BLaER1 treated with 17β-estradiol and CSF1 and Interleukin-3, amounts not matched to agents 10 nM and 100 nM (cell line): ENCODE results near the gene DLG2.

Experiments
- H3K27ac ChIP-seq, 11 experiments: shearing (Covaris generic); formaldehyde crosslinking; 2 replicates each; pipeline ENCODE4 v1.8.1; 2022
- H3K27me3 ChIP-seq, 11 experiments: shearing (Covaris generic); formaldehyde crosslinking; 2 replicates each; pipeline ENCODE4 v1.8.1; 2022
- H3K36me3 ChIP-seq, 11 experiments: shearing (Covaris generic); formaldehyde crosslinking; 2 replicates each; pipeline ENCODE4 v1.8.1; 2022
- H3K4me1 ChIP-seq, 10 experiments: shearing (Covaris generic); formaldehyde crosslinking; 2 replicates each; pipeline ENCODE4 v1.8.1; 2022
- H3K4me2 ChIP-seq, 11 experiments: shearing (Covaris generic); formaldehyde crosslinking; 2 replicates each; pipeline ENCODE4 v1.8.1; 2022
- H3K4me3 ChIP-seq, 10 experiments: shearing (Covaris generic); formaldehyde crosslinking; 2 replicates each; pipeline ENCODE4 v1.8.1; 2022
- H3K9ac ChIP-seq, 11 experiments: shearing (Covaris generic); formaldehyde crosslinking; 2 replicates each; pipeline ENCODE4 v1.8.1; 2022
- H3K9me3 ChIP-seq, 11 experiments: shearing (Covaris generic); formaldehyde crosslinking; replicated peaks in 1 of 11; 2 replicates each; pipeline ENCODE4 v1.8.1; 2022
- H4K20me1 ChIP-seq, 11 experiments: shearing (Covaris generic); formaldehyde crosslinking; 2 replicates each; pipeline ENCODE4 v1.8.1; 2022
- Cebpa-rat ChIP-seq, 11 experiments: shearing (Covaris generic); IDR thresholded peaks; 2 replicates each; pipeline ENCODE4 v1.8.1; 2022

DLG2 gene

GRCh38 chr11:83785942-83786341 lies 1841.2 kb downstream of the DLG2 start:
- Histone ChIP-seq H3K27me3 (no peaks in the 10 kb centered on the region), H3K27ac (no peak overlapping the region), H3K4me1 (no peaks in the 10 kb centered on the region), H3K9me3 (no peaks in the 10 kb centered on the region), H4K20me1 (no peaks in the 10 kb centered on the region), H3K4me3 (no peak overlapping the region), H3K4me2 (no peak overlapping the region), H3K36me3 (no peaks in the 10 kb centered on the region), H3K9ac (no peak overlapping the region)
- TF ChIP-seq Cebpa-rat (IDR thresholded peaks at IDR 0.05): no peak

- Histone ChIP-seq H3K9me3 (no peaks in the 10 kb centered on the region), H3K27me3 (no peaks in the 10 kb centered on the region), H3K4me2 (no peak overlapping the region), H4K20me1 (no peaks in the 10 kb centered on the region), H3K27ac (no peak overlapping the region), H3K4me1 (no peaks in the 10 kb centered on the region), H3K36me3 (no peaks in the 10 kb centered on the region), H3K4me3 (no peak overlapping the region), H3K9ac (no peak overlapping the region)
- no peak for TF ChIP-seq Cebpa-rat (IDR thresholded peaks at IDR 0.05)
These were observed 1842.7 kb downstream of the DLG2 start for GRCh38 chr11:83784419-83784818.

- no peak overlapping the region for H3K27ac ChIP-seq
- no peaks in the 10 kb centered on the region for H3K36me3 ChIP-seq
- no peak overlapping the region for H3K9ac ChIP-seq
- H3K4me3 ChIP-seq: no peak overlapping the region
- no peaks in the 10 kb centered on the region for H3K27me3 ChIP-seq
- H3K4me1 ChIP-seq: no peaks in the 10 kb centered on the region
- no peaks in the 10 kb centered on the region for H4K20me1 ChIP-seq
- H3K9me3 ChIP-seq: no peaks in the 10 kb centered on the region
- no peak for TF ChIP-seq Cebpa-rat (IDR thresholded peaks at IDR 0.05)
- H3K4me2 ChIP-seq: no peak overlapping the region
These were observed 1844.8 kb downstream of the DLG2 start for GRCh38 chr11:83782329-83782728.

- Histone ChIP-seq H3K4me3 (no peak overlapping the region), H4K20me1 (no peaks in the 10 kb centered on the region)
These were observed 1847.3 kb downstream of the DLG2 start for GRCh38 chr11:83779876-83780275.

GRCh38 chr11:83778596-83778995 lies 1848.5 kb downstream of the DLG2 start:
- no peak overlapping the region for H3K4me2 ChIP-seq
- H3K9ac ChIP-seq: no peak overlapping the region
- H3K36me3 ChIP-seq: no peaks in the 10 kb centered on the region
- H3K4me3 ChIP-seq: no peak overlapping the region
- no peaks in the 10 kb centered on the region for H3K9me3 ChIP-seq
- TF ChIP-seq Cebpa-rat (IDR thresholded peaks at IDR 0.05): no peak
- H4K20me1 ChIP-seq: no peaks in the 10 kb centered on the region
- no peaks in the 10 kb centered on the region for H3K4me1 ChIP-seq
- H3K27ac ChIP-seq: no peak overlapping the region
- no peaks in the 10 kb centered on the region for H3K27me3 ChIP-seq

More at GRCh38 chr11:83779876-83780275, 1847.3 kb downstream of the DLG2 start:
- Histone ChIP-seq H3K27ac (no peak overlapping the region), H3K9me3 (no peaks in the 10 kb centered on the region), H3K9ac (no peak overlapping the region), H3K27me3 (no peaks in the 10 kb centered on the region), H3K4me1 (no peaks in the 10 kb centered on the region), H3K36me3 (no peaks in the 10 kb centered on the region), H3K4me2 (no peak overlapping the region)
- TF ChIP-seq Cebpa-rat (IDR thresholded peaks at IDR 0.05): no peak

- no peak overlapping the region for H3K4me2 ChIP-seq
- H3K27ac ChIP-seq: no peak overlapping the region
These were observed 1852.9 kb downstream of the DLG2 start for GRCh38 chr11:83773950-83774880.

GRCh38 chr11:83768489-83768888 lies 1858.7 kb downstream of the DLG2 start:
- Histone ChIP-seq H3K27me3 (no peaks in the 10 kb centered on the region), H3K4me1 (no peaks in the 10 kb centered on the region), H3K36me3 (no peaks in the 10 kb centered on the region), H3K4me2 (no peak overlapping the region), H3K9ac (no peak overlapping the region), H3K9me3 (no peaks in the 10 kb centered on the region), H3K4me3 (no peak overlapping the region), H4K20me1 (no peaks in the 10 kb centered on the region), H3K27ac (no peak overlapping the region)
- TF ChIP-seq Cebpa-rat (IDR thresholded peaks at IDR 0.05): no peak

More at GRCh38 chr11:83773950-83774880, 1852.9 kb downstream of the DLG2 start:
- Histone ChIP-seq H3K4me3 (no peak overlapping the region), H3K36me3 (no peaks in the 10 kb centered on the region), H4K20me1 (no peaks in the 10 kb centered on the region), H3K27me3 (no peaks in the 10 kb centered on the region), H3K9ac (no peak overlapping the region), H3K4me1 (no peaks in the 10 kb centered on the region), H3K9me3 (no peaks in the 10 kb centered on the region)
- no peak for TF ChIP-seq Cebpa-rat (IDR thresholded peaks at IDR 0.05)

- no peak for TF ChIP-seq Cebpa-rat (IDR thresholded peaks at IDR 0.05)
- Histone ChIP-seq H3K4me2 (no peak overlapping the region), H3K9me3 (no peaks in the 10 kb centered on the region), H3K36me3 (no peaks in the 10 kb centered on the region), H3K27ac (no peak overlapping the region), H3K4me1 (no peaks in the 10 kb centered on the region), H4K20me1 (no peaks in the 10 kb centered on the region), H3K4me3 (no peak overlapping the region), H3K27me3 (no peaks in the 10 kb centered on the region), H3K9ac (no peak overlapping the region)
These were observed 1860.2 kb downstream of the DLG2 start for GRCh38 chr11:83766932-83767331.

GRCh38 chr11:83764643-83765042 lies 1862.5 kb downstream of the DLG2 start:
- no peak overlapping the region for H3K9ac ChIP-seq
- H3K36me3 ChIP-seq: no peaks in the 10 kb centered on the region
- H3K9me3 ChIP-seq: no peaks in the 10 kb centered on the region
- no peak overlapping the region for H3K27ac ChIP-seq
- no peak overlapping the region for H3K4me2 ChIP-seq
- no peaks in the 10 kb centered on the region for H3K4me1 ChIP-seq
- no peaks in the 10 kb centered on the region for H3K27me3 ChIP-seq
- no peak for TF ChIP-seq Cebpa-rat (IDR thresholded peaks at IDR 0.05)
- no peak overlapping the region for H3K4me3 ChIP-seq
- H4K20me1 ChIP-seq: no peaks in the 10 kb centered on the region

GRCh38 chr11:83760932-83761331 lies 1866.2 kb downstream of the DLG2 start:
- TF ChIP-seq Cebpa-rat (IDR thresholded peaks at IDR 0.05): no peak
- Histone ChIP-seq H3K9me3 (no peaks in the 10 kb centered on the region), H3K4me1 (no peaks in the 10 kb centered on the region), H3K4me2 (no peak overlapping the region), H3K27me3 (no peaks in the 10 kb centered on the region), H3K4me3 (no peak overlapping the region), H4K20me1 (no peaks in the 10 kb centered on the region), H3K36me3 (no peaks in the 10 kb centered on the region), H3K9ac (no peak overlapping the region), H3K27ac (no peak overlapping the region)
